ENCODE measurements around the gene WDR91.

The WDR91 gene

GRCh38 chr7:135151533-135151932 lies 59.8 kb downstream of the WDR91 start:
- DNase-seq, result no peak
- Mint-ChIP-seq H3K4me1 (ENCODE audit: low read depth in 2 of 2) (peaks cover 46 to 64% of the 10 kb centered on the region in 2 donors), H3K27ac (peak overlapping the region; percentile 2 to 96), H3K36me3 (ENCODE audit: insufficient read depth) (peaks cover 35% of the 10 kb centered on the region), H3K4me3 (peak overlapping the region; percentile 9 to 84), H3K9me3 (peaks cover 8 to 13% of the 10 kb centered on the region in 2 donors), H3K27me3 (no peaks in the 10 kb centered on the region)
- no peak for ATAC-seq (replicated peaks)

GRCh38 chr7:135151132-135151531 lies 60.2 kb downstream of the WDR91 start:
- peak overlapping the region; percentile 2 to 96 for H3K27ac Mint-ChIP-seq
- no peaks in the 10 kb centered on the region for H3K27me3 Mint-ChIP-seq
- DNase-seq (no peak), ATAC-seq (replicated peaks) (no peak)
- peaks cover 48 to 64% of the 10 kb centered on the region in 2 donors for H3K4me1 Mint-ChIP-seq (ENCODE audit: low read depth in 2 of 2)
- peaks cover 6 to 9% of the 10 kb centered on the region in 2 donors for H3K9me3 Mint-ChIP-seq
- peak overlapping the region; percentile 78 to 84 for H3K4me3 Mint-ChIP-seq
- peaks cover 33% of the 10 kb centered on the region for H3K36me3 Mint-ChIP-seq (ENCODE audit: insufficient read depth)

- Mint-ChIP-seq H3K27me3 (no peaks in the 10 kb centered on the region), H3K9me3 (peaks cover 5 to 6% of the 10 kb centered on the region in 2 donors), H3K4me3 (peak overlapping the region; percentile 78 to 84), H3K4me1 (ENCODE audit: low read depth in 2 of 2) (peaks cover 52 to 69% of the 10 kb centered on the region in 2 donors), H3K27ac (peak overlapping the region; percentile 51 to 96), H3K36me3 (ENCODE audit: insufficient read depth) (peaks cover 33% of the 10 kb centered on the region)
- ATAC-seq (replicated peaks) (no peak), DNase-seq (no peak)
Measured at GRCh38 chr7:135150072-135150782, 61.1 kb downstream of the WDR91 start.

GRCh38 chr7:135147899-135148721 lies 63.2 kb downstream of the WDR91 start, which contains the start of gene TMEM140:
TMEM140 (plus strand) TSS chr7:135148072; CDS start chr7:135164442, 16,370 bp downstream.
- Mint-ChIP-seq H3K4me1 (ENCODE audit: low read depth in 2 of 2) (peaks cover 45 to 65% of the 10 kb centered on the region in 2 donors), H3K9me3 (peaks cover 0 to 2% of the 10 kb centered on the region in 2 donors), H3K4me3 (peak within 1 kb of the TSS; percentile 78 to 84), H3K36me3 (ENCODE audit: insufficient read depth) (peaks cover 27% of the 10 kb centered on the region), H3K27me3 (no peaks in the 10 kb centered on the region), H3K27ac (peak within 1 kb of the TSS; percentile 93 to 96)
- DNase-seq (peak; percentile 40 to 67 (median 43)), ATAC-seq (replicated peaks) (peak; percentile 84)

- peaks cover 20% of the 10 kb centered on the region for H3K36me3 Mint-ChIP-seq (ENCODE audit: insufficient read depth)
- H3K27me3 Mint-ChIP-seq, result no peaks in the 10 kb centered on the region
- H3K4me1 Mint-ChIP-seq (ENCODE audit: low read depth in 2 of 2), result peaks cover 41 to 60% of the 10 kb centered on the region in 2 donors
- H3K4me3 Mint-ChIP-seq, result peak overlapping the region; percentile 78 to 84
- H3K27ac Mint-ChIP-seq, result peak overlapping the region; percentile 93 to 96
- peak; percentile 31 for ATAC-seq (replicated peaks)
- H3K9me3 Mint-ChIP-seq, result no peaks in the 10 kb centered on the region
- DNase-seq, result peak in 1 of 3 experiments; percentile 35
Measured at GRCh38 chr7:135147341-135147898, 63.9 kb downstream of the WDR91 start.

- Mint-ChIP-seq H3K9me3 (no peaks in the 10 kb centered on the region), H3K4me1 (ENCODE audit: low read depth in 2 of 2) (peaks cover 24 to 36% of the 10 kb centered on the region in 2 donors), H3K36me3 (ENCODE audit: insufficient read depth) (peaks cover 16% of the 10 kb centered on the region), H3K27me3 (no peaks in the 10 kb centered on the region), H3K27ac (peak overlapping the region in 1 of 2 donors; percentile 79), H3K4me3 (peak overlapping the region in 1 of 2 donors; percentile 5)
- ATAC-seq (replicated peaks) (no peak), DNase-seq (no peak)
Measured at GRCh38 chr7:135143885-135144668, 67.2 kb downstream of the WDR91 start.
